HEK293T (cell line): ENCODE data around the gene KRTAP10-9.

Experiments
- CTCF ChIA-PET: fragments of 350-600 bp; formaldehyde crosslinking; extraction: SDS; loops from one replicate; lab custom pipeline; 2021; ENCODE audit warnings: antibody characterized with exemption, inconsistent platforms; lab: Yijun Ruan, JAX
- POLR2A ChIA-PET: fragments of 350-600 bp; formaldehyde crosslinking; extraction: SDS; loops from one replicate; lab custom pipeline; 2020; ENCODE audit warnings: antibody characterized with exemption, inconsistent platforms; lab: Yijun Ruan, JAX
- DNase-seq: peaks from one replicate; pipeline ENCODE4 v3.0.0; 2012; ENCODE audit warnings: mixed read lengths; ENCODE audit errors: extremely low spot score
- ARNT ChIP-seq: fragments of 450-650 bp; IDR thresholded peaks from 2 replicates; pipeline ENCODE4 v1.6.1; 2017; ENCODE audit warnings: mild to moderate bottlenecking
- BHLHE40 ChIP-seq: fragments of 450-650 bp; IDR thresholded peaks from 2 replicates; pipeline ENCODE4 v1.6.1; 2016; ENCODE audit warnings: mild to moderate bottlenecking, moderate library complexity, borderline replicate concordance
- CTBP1 ChIP-seq: fragments of 450-650 bp; IDR thresholded peaks from 2 replicates; pipeline ENCODE4 v1.6.1; 2016; ENCODE audit warnings: borderline replicate concordance
- ELF4 ChIP-seq: fragments of 450-650 bp; IDR thresholded peaks from 2 replicates; pipeline ENCODE4 v1.6.1; 2017; ENCODE audit warnings: antibody characterized with exemption
- FOXA1 ChIP-seq: fragments of 450-650 bp; IDR thresholded peaks from 2 replicates; pipeline ENCODE4 v1.6.1; 2016; ENCODE audit warnings: mild to moderate bottlenecking
- FOXK2 ChIP-seq: fragments of 450-650 bp; IDR thresholded peaks from 2 replicates; pipeline ENCODE4 v1.6.1; 2016; ENCODE audit warnings: mild to moderate bottlenecking
- FOXM1 ChIP-seq: fragments of 450-650 bp; IDR thresholded peaks from 2 replicates; pipeline ENCODE4 v1.6.1; 2017; ENCODE audit warnings: mild to moderate bottlenecking, borderline replicate concordance
- HDGF ChIP-seq: fragments of 450-650 bp; IDR thresholded peaks from 2 replicates; pipeline ENCODE4 v1.6.1; 2017; ENCODE audit warnings: antibody characterized with exemption, borderline replicate concordance
- L3MBTL2 ChIP-seq: fragments of 450-650 bp; conservative IDR thresholded peaks from 2 replicates; pipeline ENCODE4 v1.6.1; 2016; ENCODE audit warnings: mild to moderate bottlenecking
- LEF1 ChIP-seq: fragments of 450-650 bp; IDR thresholded peaks from 2 replicates; pipeline ENCODE4 v1.6.1; 2017; ENCODE audit warnings: mild to moderate bottlenecking, borderline replicate concordance
- NFRKB ChIP-seq: fragments of 450-650 bp; IDR thresholded peaks from 2 replicates; pipeline ENCODE4 v1.6.1; 2016; ENCODE audit warnings: mild to moderate bottlenecking, moderate library complexity
- PKNOX1 ChIP-seq: fragments of 450-650 bp; IDR thresholded peaks from 2 replicates; pipeline ENCODE4 v1.6.1; 2016
- SP1 ChIP-seq: fragments of 450-650 bp; IDR thresholded peaks from 2 replicates; pipeline ENCODE4 v1.6.1; 2017
- SUZ12 ChIP-seq: fragments of 450-650 bp; IDR thresholded peaks from 2 replicates; pipeline ENCODE4 v1.6.1; 2016; ENCODE audit warnings: mild to moderate bottlenecking
- TARDBP ChIP-seq: fragments of 450-650 bp; IDR thresholded peaks from 2 replicates; pipeline ENCODE4 v1.6.1; 2016
- ZNF384 ChIP-seq: fragments of 450-650 bp; IDR thresholded peaks from 2 replicates; pipeline ENCODE4 v1.6.1; 2016

KRTAP10-9 gene

GRCh38 chr21:44612029-44612486 is 14.8 kb upstream of the KRTAP10-9 start, which contains the start of gene KRTAP10-8:
TSS of gene KRTAP10-8 (plus strand) at chr21:44612079. CDS start at chr21:44612101, 22 bp downstream.
- ChIA-PET POLR2A (no interaction called here), CTCF (no interaction called here)
- TF ChIP-seq FOXM1 = no peak
- TF ChIP-seq CTBP1 = no peak
- no peak for TF ChIP-seq HDGF
- TF ChIP-seq SP1 = no peak
- DNase-seq = no peak

- CTCF ChIA-PET = no interaction called here
- POLR2A ChIA-PET = no interaction called here
- no peak for DNase-seq
- no peak for TF ChIP-seq HDGF
- no peak for TF ChIP-seq LEF1
- no peak for TF ChIP-seq SUZ12
- TF ChIP-seq FOXK2 = no peak
- TF ChIP-seq ELF4 = no peak
- no peak for TF ChIP-seq SP1
- no peak for TF ChIP-seq BHLHE40
- TF ChIP-seq L3MBTL2 = no peak
- no peak for TF ChIP-seq CTBP1
- TF ChIP-seq PKNOX1 = no peak
- no peak for TF ChIP-seq FOXM1
- TF ChIP-seq NFRKB = no peak
- TF ChIP-seq ARNT = no peak
- TF ChIP-seq TARDBP = no peak
- TF ChIP-seq ZNF384 = no peak
- no peak for TF ChIP-seq FOXA1
Measured at GRCh38 chr21:44612669-44613229, 14.1 kb upstream of the KRTAP10-9 start.

GRCh38 chr21:44613386-44614155 is 13.3 kb upstream of the KRTAP10-9 start:
- POLR2A ChIA-PET = no interaction called here
- TF ChIP-seq FOXK2 (no peak), BHLHE40 (no peak), FOXM1 (no peak), CTBP1 (no peak), ELF4 (no peak), LEF1 (no peak), HDGF (no peak), TARDBP (no peak), SUZ12 (no peak), ARNT (no peak), SP1 (no peak), PKNOX1 (no peak), ZNF384 (no peak)
- CTCF ChIA-PET = no interaction called here
- DNase-seq = no peak

- no peak for TF ChIP-seq HDGF
- TF ChIP-seq LEF1 = no peak
- no peak for TF ChIP-seq FOXK2
- TF ChIP-seq L3MBTL2 = no peak
- TF ChIP-seq FOXM1 = no peak
- no peak for TF ChIP-seq CTBP1
- TF ChIP-seq PKNOX1 = no peak
- TF ChIP-seq BHLHE40 = no peak
- no peak for TF ChIP-seq ZNF384
- no peak for TF ChIP-seq TARDBP
- TF ChIP-seq FOXA1 = no peak
- no peak for TF ChIP-seq NFRKB
- TF ChIP-seq ELF4 = no peak
- no peak for TF ChIP-seq SP1
- TF ChIP-seq SUZ12 = no peak
- TF ChIP-seq ARNT = no peak
- no peak for DNase-seq
- CTCF ChIA-PET = no interaction called here
- POLR2A ChIA-PET = no interaction called here
Measured at GRCh38 chr21:44614161-44614631, 12.7 kb upstream of the KRTAP10-9 start.

- ChIA-PET POLR2A (no interaction called here), CTCF (no interaction called here)
- TF ChIP-seq BHLHE40 (no peak), SUZ12 (no peak), L3MBTL2 (no peak), FOXK2 (no peak), LEF1 (no peak), CTBP1 (no peak), TARDBP (no peak), ARNT (no peak), HDGF (no peak), ELF4 (no peak), NFRKB (no peak), FOXA1 (no peak), PKNOX1 (no peak), FOXM1 (no peak), SP1 (no peak), ZNF384 (no peak)
- no peak for DNase-seq
Measured at GRCh38 chr21:44614961-44615391, 11.9 kb upstream of the KRTAP10-9 start.
